Chondrocyte (in vitro differentiated cells): ENCODE measurements around the gene SPAST. TPM values are rescaled to one million over a fixed set of nuclear protein-coding genes. Genes with fewer than 3 reads are reported as not detected.
"Not testable (repeated sequence)": the region's sequence is repeated elsewhere in the genome, so short reads cannot be mapped to it uniquely, and the experiment has no call there.

Source experiments
- DNase-seq: peaks from one replicate; pipeline ENCODE4 v3.0.0; 2021; ENCODE audit warnings: mixed read lengths, low spot score
- H3K27ac Mint-ChIP-seq: one replicate; pipeline ENCODE4 v1.8.0; 2021; ENCODE audit warnings: mild to moderate bottlenecking, moderate library complexity, mixed read lengths; ENCODE audit not compliant: unreplicated experiment
- H3K27me3 Mint-ChIP-seq: 2 replicates; pipeline ENCODE4 v1.8.0; 2021; ENCODE audit warnings: low read depth, mixed read lengths
- H3K36me3 Mint-ChIP-seq: 2 replicates; pipeline ENCODE4 v1.8.0; 2021; ENCODE audit warnings: low read depth, mixed read lengths
- H3K4me1 Mint-ChIP-seq: 2 replicates; pipeline ENCODE4 v1.8.0; 2021; ENCODE audit warnings: low read depth, mild to moderate bottlenecking, mixed read lengths
- H3K4me3 Mint-ChIP-seq: one replicate; pipeline ENCODE4 v1.8.0; 2021; ENCODE audit warnings: mild to moderate bottlenecking, moderate library complexity, mixed read lengths; ENCODE audit not compliant: unreplicated experiment
- H3K9me3 Mint-ChIP-seq: 2 replicates; pipeline ENCODE4 v1.8.0; 2021; ENCODE audit warnings: low read depth, mixed read lengths
- total RNA-seq: library from RNA; stranded (reverse); gene quantifications from 3 replicates; pipeline ENCODE4 v1.2.1, GENCODE V29; 2021
- TF ChIP-seq, protein P1 (sequence below): fragments of 200-600 bp; sonication (generic); IDR thresholded peaks from 2 replicates; pipeline ENCODE4 v1.5.0; 2021; ENCODE audit warnings: antibody characterized with exemption, mild to moderate bottlenecking, moderate library complexity

The SPAST gene
- total RNA-seq, 1 donor from 2014 or later, result 20.5 TPM

DNA sequence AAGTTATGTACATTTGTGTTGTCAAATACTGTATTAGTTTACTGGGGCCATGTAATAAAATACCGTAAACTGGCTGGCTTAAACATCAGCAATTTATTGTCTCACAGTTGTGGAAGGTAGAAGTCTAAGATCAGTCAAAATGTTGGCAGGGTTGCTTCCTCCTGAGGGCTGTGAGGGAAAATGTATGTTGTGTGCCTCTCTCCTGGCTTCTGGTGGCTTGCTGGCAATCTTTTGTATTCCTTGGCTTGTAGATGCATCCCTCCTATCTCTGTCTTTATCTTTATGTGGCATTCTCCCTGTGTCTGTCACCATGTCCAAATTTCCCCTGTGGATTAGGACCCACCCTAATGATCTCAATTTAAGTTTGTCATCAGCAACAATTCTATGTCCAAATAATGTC lies 65.3 kb downstream of the SPAST start:
- TF ChIP-seq, protein P1, sequence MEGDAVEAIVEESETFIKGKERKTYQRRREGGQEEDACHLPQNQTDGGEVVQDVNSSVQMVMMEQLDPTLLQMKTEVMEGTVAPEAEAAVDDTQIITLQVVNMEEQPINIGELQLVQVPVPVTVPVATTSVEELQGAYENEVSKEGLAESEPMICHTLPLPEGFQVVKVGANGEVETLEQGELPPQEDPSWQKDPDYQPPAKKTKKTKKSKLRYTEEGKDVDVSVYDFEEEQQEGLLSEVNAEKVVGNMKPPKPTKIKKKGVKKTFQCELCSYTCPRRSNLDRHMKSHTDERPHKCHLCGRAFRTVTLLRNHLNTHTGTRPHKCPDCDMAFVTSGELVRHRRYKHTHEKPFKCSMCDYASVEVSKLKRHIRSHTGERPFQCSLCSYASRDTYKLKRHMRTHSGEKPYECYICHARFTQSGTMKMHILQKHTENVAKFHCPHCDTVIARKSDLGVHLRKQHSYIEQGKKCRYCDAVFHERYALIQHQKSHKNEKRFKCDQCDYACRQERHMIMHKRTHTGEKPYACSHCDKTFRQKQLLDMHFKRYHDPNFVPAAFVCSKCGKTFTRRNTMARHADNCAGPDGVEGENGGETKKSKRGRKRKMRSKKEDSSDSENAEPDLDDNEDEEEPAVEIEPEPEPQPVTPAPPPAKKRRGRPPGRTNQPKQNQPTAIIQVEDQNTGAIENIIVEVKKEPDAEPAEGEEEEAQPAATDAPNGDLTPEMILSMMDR, result no peak
- H3K36me3 Mint-ChIP-seq, result peaks cover 15% of the 10 kb centered on the region
- no peaks in the 10 kb centered on the region for H3K4me1 Mint-ChIP-seq
- no peak overlapping the region for H3K4me3 Mint-ChIP-seq
- H3K27ac Mint-ChIP-seq, result no peak overlapping the region
- no peak for DNase-seq
- H3K9me3 Mint-ChIP-seq, result peaks cover 2% of the 10 kb centered on the region
- no peaks in the 10 kb centered on the region for H3K27me3 Mint-ChIP-seq

DNA sequence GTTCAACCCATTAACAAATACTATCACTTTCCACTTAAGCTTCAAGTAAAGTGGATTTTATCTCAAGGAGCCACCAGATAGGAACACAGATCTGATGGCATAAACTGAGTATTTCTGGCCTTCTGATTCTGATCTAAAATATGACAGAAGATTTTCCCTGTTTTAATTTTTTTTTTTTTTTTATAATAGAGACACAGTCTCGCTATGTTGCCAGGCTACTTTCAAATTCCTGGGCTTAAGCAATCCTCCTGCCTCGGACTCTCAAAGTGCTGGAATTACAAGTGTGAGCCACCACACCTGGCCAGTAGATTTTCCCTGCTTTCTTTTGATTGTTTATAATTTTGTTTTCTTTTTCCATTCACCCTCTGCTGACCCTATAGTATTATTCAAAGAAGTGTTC lies 65.7 kb downstream of the SPAST start:
- no peak for DNase-seq
- Mint-ChIP-seq H3K4me3 (no peak overlapping the region), H3K36me3 (peaks cover 13% of the 10 kb centered on the region), H3K27ac (no peak overlapping the region), H3K9me3 (peaks cover under 1% of the 10 kb centered on the region), H3K4me1 (no peaks in the 10 kb centered on the region), H3K27me3 (no peaks in the 10 kb centered on the region)
- TF ChIP-seq, protein P1, result no peak

DNA sequence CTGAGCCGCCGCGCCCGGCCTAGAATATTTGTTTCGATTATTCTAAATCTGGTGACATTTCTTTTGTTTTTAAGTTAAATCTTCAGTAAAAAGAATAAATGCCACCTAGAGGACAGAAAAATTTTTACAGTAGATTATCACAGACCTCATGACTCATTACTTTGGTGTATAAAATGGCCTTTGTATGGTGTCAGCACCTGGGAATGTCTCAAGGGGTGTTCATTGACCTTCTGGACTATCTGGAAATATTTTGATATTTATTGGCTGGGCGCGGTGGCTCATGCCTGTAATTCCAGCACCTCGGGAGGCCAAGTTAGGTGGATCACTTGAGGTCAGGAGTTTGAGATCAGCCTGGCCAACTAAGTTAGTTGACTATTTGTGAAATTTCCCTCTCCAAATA lies 72.1 kb downstream of the SPAST start:
- Mint-ChIP-seq H3K27ac (peak overlapping the region; percentile 93), H3K9me3 (no peaks in the 10 kb centered on the region), H3K4me3 (peak overlapping the region; percentile 16), H3K27me3 (no peaks in the 10 kb centered on the region), H3K36me3 (peaks cover 28% of the 10 kb centered on the region), H3K4me1 (peaks cover 12% of the 10 kb centered on the region)
- TF ChIP-seq, protein P1, result peak; percentile 76
- DNase-seq, result no peak

DNA sequence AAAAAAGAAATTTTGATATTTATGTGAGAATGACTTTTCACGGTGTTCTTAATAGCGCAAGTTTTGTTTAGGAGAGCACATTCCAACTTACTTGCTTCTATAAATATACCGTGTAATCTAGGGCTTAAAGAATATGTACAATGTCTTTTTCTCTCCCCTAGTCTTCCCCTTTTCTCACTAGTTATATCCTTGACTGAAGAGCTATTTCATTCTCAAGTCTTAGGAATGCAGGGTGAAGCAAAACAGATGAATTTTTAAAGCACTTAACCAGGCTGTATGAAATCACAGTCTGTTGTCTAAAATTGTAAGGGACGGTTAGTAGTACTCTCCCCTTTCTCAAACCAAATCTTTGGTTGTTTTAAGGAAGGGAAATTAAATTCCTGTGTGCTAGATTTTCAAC lies 72.7 kb downstream of the SPAST start:
- H3K4me1 Mint-ChIP-seq, result peaks cover 12% of the 10 kb centered on the region
- TF ChIP-seq, protein P1, result no peak
- no peaks in the 10 kb centered on the region for H3K9me3 Mint-ChIP-seq
- peak overlapping the region; percentile 6 for H3K27ac Mint-ChIP-seq
- peaks cover 26% of the 10 kb centered on the region for H3K36me3 Mint-ChIP-seq
- no peaks in the 10 kb centered on the region for H3K27me3 Mint-ChIP-seq
- no peak overlapping the region for H3K4me3 Mint-ChIP-seq
- no peak for DNase-seq

DNA sequence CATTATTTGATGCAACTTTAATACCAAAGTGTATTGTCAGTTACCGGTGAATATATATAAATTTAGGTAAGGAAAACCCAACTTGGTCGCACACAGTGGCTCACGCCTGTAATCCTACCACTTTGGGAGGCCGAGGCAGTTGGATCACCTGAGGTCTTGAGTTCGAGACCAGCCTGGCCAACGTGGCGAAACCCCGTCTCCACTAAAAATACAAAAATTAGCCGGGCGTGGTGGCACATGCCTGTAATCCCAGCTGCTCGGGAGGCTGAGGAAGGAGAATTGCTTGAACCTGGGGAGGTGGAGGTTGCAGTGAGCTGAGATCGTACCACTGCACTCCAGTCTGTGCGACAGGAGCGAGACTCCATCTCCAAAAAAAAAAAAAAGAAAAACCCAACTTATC lies 88.2 kb downstream of the SPAST start:
- DNase-seq, H3K36me3 Mint-ChIP-seq, H3K27me3 Mint-ChIP-seq, H3K4me1 Mint-ChIP-seq, H3K9me3 Mint-ChIP-seq, H3K4me3 Mint-ChIP-seq, H3K27ac Mint-ChIP-seq: not testable (repeated sequence)

DNA sequence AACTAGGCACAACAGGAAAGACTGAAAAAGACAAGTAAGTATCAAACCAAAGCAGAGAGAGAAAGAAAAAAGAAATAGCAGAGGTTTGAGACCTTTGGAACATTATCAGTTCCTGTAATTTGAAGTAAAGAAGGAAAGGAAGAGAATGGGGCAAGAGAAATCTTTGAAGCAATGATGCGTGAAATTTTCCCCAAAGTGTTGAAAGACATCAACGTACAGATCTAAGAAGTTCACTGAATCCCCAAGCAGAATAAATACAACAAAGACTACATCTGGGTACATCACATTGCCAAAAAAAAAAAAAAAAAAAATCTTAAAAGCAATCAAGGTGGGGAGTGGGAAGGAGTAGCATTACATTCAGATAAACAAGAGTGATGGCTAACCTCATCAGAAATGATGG lies 96.3 kb downstream of the SPAST start:
- TF ChIP-seq, protein P1, result no peak
- Mint-ChIP-seq H3K36me3 (peaks cover 3% of the 10 kb centered on the region), H3K4me1 (peaks cover 2% of the 10 kb centered on the region), H3K27ac (no peak overlapping the region), H3K9me3 (no peaks in the 10 kb centered on the region), H3K27me3 (no peaks in the 10 kb centered on the region), H3K4me3 (no peak overlapping the region)
- no peak for DNase-seq
